PC-3 (cell line): Measurements from ENCODE around the gene MTMR2. TPM values are rescaled to one million over a fixed set of nuclear protein-coding genes. Genes with fewer than 3 reads are reported as not detected.

Source experiments
- ATAC-seq: fragments of 200-7000 bp; cut with Tn5 transposase; 2 replicates; pipeline ENCODE4 v1.9.1; 2020; ENCODE audit warnings: mild to moderate bottlenecking, moderate library complexity
- BruUV-seq: library from RNA; stranded (reverse); fragments of 400-500 nt; replicated peaks from 2 replicates; lab custom pipeline; 2021; lab: Mats Ljungman, UMichigan
- CTCF ChIA-PET: fragments of 300-600 bp; sonication (Branson Sonifier 250); formaldehyde crosslinking; loops from one replicate; lab custom pipeline; 2022; ENCODE audit warnings: antibody characterized with exemption; lab: Charles Lee
- POLR2A ChIA-PET: fragments of 300-600 bp; sonication (Branson Sonifier 250); formaldehyde crosslinking; loops from one replicate; lab custom pipeline; 2022; ENCODE audit warnings: antibody characterized with exemption; ENCODE audit not compliant: unreplicated experiment; lab: Charles Lee
- DNase-seq: peaks from one replicate; pipeline ENCODE4 v3.0.0-alpha.2; 2015
- H2AFZ ChIP-seq: fragments of 300-600 bp; sonication (generic); 2 replicates; pipeline ENCODE4 v1.6.0; 2016; ENCODE audit warnings: antibody characterized with exemption, low read length
- H3F3A ChIP-seq: fragments of 300-600 bp; sonication (generic); one replicate; pipeline ENCODE4 v1.6.0; 2017; ENCODE audit warnings: antibody characterized with exemption, low read length, control low read depth, mild to moderate bottlenecking; ENCODE audit not compliant: unreplicated experiment
- H3K27ac ChIP-seq: fragments of 300-600 bp; sonication (generic); 2 replicates; pipeline ENCODE4 v1.5.1; 2016; ENCODE audit warnings: mild to moderate bottlenecking, low read length
- H3K27me3 ChIP-seq: fragments of 300-600 bp; sonication (generic); 2 replicates; pipeline ENCODE4 v1.6.1; 2016; ENCODE audit warnings: low read length, mixed read lengths
- H3K36me3 ChIP-seq: fragments of 300-600 bp; sonication (generic); 2 replicates; pipeline ENCODE4 v1.6.1; 2016; ENCODE audit warnings: low read depth, mixed run types, low read length, mixed read lengths
- H3K4me1 ChIP-seq: fragments of 300-600 bp; sonication (generic); 2 replicates; pipeline ENCODE4 v1.5.1; 2016; ENCODE audit warnings: low read length; ENCODE audit not compliant: insufficient read depth
- H3K4me2 ChIP-seq: fragments of 300-600 bp; sonication (generic); 2 replicates; pipeline ENCODE4 v1.6.0; 2016; ENCODE audit warnings: low read length
- H3K4me3 ChIP-seq: fragments of 300-600 bp; sonication (generic); 2 replicates; pipeline ENCODE4 v1.5.1; 2016; ENCODE audit warnings: mild to moderate bottlenecking, low read length, mixed read lengths
- H3K79me2 ChIP-seq: fragments of 300-600 bp; sonication (generic); 2 replicates; pipeline ENCODE4 v1.6.1; 2017; ENCODE audit warnings: low read length, mixed read lengths
- H3K9ac ChIP-seq: fragments of 300-600 bp; sonication (generic); 2 replicates; pipeline ENCODE4 v1.6.0; 2016; ENCODE audit warnings: mild to moderate bottlenecking, low read length
- H3K9me2 ChIP-seq: fragments of 300-600 bp; sonication (generic); replicated peaks from 2 replicates; pipeline ENCODE4 v1.6.1; 2016; ENCODE audit warnings: mixed run types, low read length, mixed read lengths
- H3K9me3 ChIP-seq: fragments of 300-600 bp; sonication (generic); 2 replicates; pipeline ENCODE4 v1.6.1; 2016; ENCODE audit warnings: low read length, mixed read lengths
- H4K20me1 ChIP-seq: fragments of 300-600 bp; sonication (generic); 2 replicates; pipeline ENCODE4 v1.6.1; 2016; ENCODE audit warnings: low read length, mixed read lengths
- CTCF ChIP-seq: fragments of 300-600 bp; sonication (generic); conservative IDR thresholded peaks from 2 replicates; pipeline ENCODE4 v1.5.1; 2017; ENCODE audit warnings: antibody characterized with exemption, low read depth, mild to moderate bottlenecking, low read length
- EZH2 ChIP-seq: fragments of 300-600 bp; sonication (generic); IDR thresholded peaks from one replicate; pipeline ENCODE4 v1.6.1; 2017; ENCODE audit warnings: antibody characterized with exemption, mild to moderate bottlenecking, low read length; ENCODE audit not compliant: unreplicated experiment
- EZH2phosphoT487 ChIP-seq: fragments of 300-600 bp; sonication (generic); IDR thresholded peaks from 2 replicates; pipeline ENCODE4 v1.6.1; 2018; ENCODE audit warnings: mild to moderate bottlenecking, antibody characterized with exemption, low read length, borderline replicate concordance
- intact Hi-C: fragments of 100-400 bp; cut with micrococcal nuclease; formaldehyde crosslinking; loops from 2 replicates; pipeline ENCODE4 v1.9.0; 2023
- total RNA-seq: library from RNA; depleted of rRNA; stranded (reverse); fragments of >200 nt; gene quantifications from 2 replicates; pipeline ENCODE4 v1.2.3, GENCODE V29; 2014

Gene MTMR2
- total RNA-seq, 1 experiment from 2014 or later, result 31.7 TPM

GRCh38 chr11:95850137-95850536, 73.8 kb downstream of the MTMR2 start:
- Histone ChIP-seq H3K9me2 (no peaks in the 10 kb centered on the region), H3K9me3 (no peaks in the 10 kb centered on the region), H3K9ac (peak overlapping the region; percentile 18; the same call in 1 of the 2 replicates), H3K27me3 (no peaks in the 10 kb centered on the region), H3F3A (peaks cover 21% of the 10 kb centered on the region), H3K27ac (peak overlapping the region; percentile 77), H3K79me2 (no peaks in the 10 kb centered on the region), H3K4me1 (peaks cover 30% of the 10 kb centered on the region), H3K4me3 (peak overlapping the region; percentile 26; the same call in 1 of the 2 replicates), H3K36me3 (peaks cover 33% of the 10 kb centered on the region), H4K20me1 (0 out of 2 replicates have a peak, but pooled peaks cover 8% of the 10 kb centered on the region), H2AFZ (no peak overlapping the region), H3K4me2 (peak overlapping the region; percentile 59)
- intact Hi-C loops, result no loop called here
- ATAC-seq (peak; percentile 65), DNase-seq (peak; percentile 52)
- POLR2A ChIA-PET, result interaction anchor here (0.6 kb wide), 2 partner anchors 62 to 742 kb away, joined by 3 read pairs; no protein-coding TSS in a partner anchor
- CTCF ChIA-PET, result interaction anchor here (0.5 to 2.7 kb wide), 9 partner anchors 14 to 544 kb away, joined by 3 to 24 read pairs (median 8); partner anchors contain the start of genes CCDC82, JRKL and MAML2
- TF ChIP-seq EZH2 (no peak), EZH2phosphoT487 (no peak), CTCF (no peak)
- BruUV-seq, result no TSS peak

- Histone ChIP-seq H3K27me3 (no peaks in the 10 kb centered on the region), H3K9ac (peak overlapping the region; percentile 18; the same call in 1 of the 2 replicates), H3K4me1 (peaks cover 30% of the 10 kb centered on the region), H3K9me3 (no peaks in the 10 kb centered on the region), H3K36me3 (peaks cover 42% of the 10 kb centered on the region), H4K20me1 (0 out of 2 replicates have a peak, but pooled peaks cover 8% of the 10 kb centered on the region), H3K27ac (peak overlapping the region; percentile 77), H2AFZ (no peak overlapping the region), H3F3A (peaks cover 21% of the 10 kb centered on the region), H3K4me3 (peak overlapping the region; percentile 26; the same call in 1 of the 2 replicates), H3K79me2 (no peaks in the 10 kb centered on the region), H3K4me2 (peak overlapping the region; percentile 59), H3K9me2 (no peaks in the 10 kb centered on the region)
- no peak for TF ChIP-seq EZH2
- TF ChIP-seq CTCF, result peak; percentile 92
- peak; percentile 88 for DNase-seq
- ChIA-PET POLR2A (interaction anchor here (0.6 to 1.1 kb wide), 7 partner anchors 61 to 741 kb away, joined by 3 to 10 read pairs (median 3); partner anchors contain the start of genes CCDC82, JRKL, MAML2 and MTMR2), CTCF (interaction anchor here (0.5 to 2.7 kb wide), 17 partner anchors 9 to 575 kb away, joined by 3 to 24 read pairs (median 5); partner anchors contain the start of genes CCDC82, JRKL and MAML2)
- ATAC-seq, result peak; percentile 86
- intact Hi-C loops, result loop anchor here (1.0 to 10.0 kb wide), 2 partner anchors 75 to 376 kb away; partner anchors contain the start of gene MTMR2
- no TSS peak for BruUV-seq
Observed at GRCh38 chr11:95849087-95849825, 74.7 kb downstream of the MTMR2 start.
